Coronary artery (tissue), 2 donors: ENCODE measurements around the gene PLXNB3.
"Not testable (repeated sequence)": the region's sequence is repeated elsewhere in the genome, so short reads cannot be mapped to it uniquely, and the experiment has no call there.

Experiments used
- DNase-seq: peaks from one replicate; pipeline ENCODE4 v3.0.0-alpha.2; 2017; ENCODE audit warnings: low spot score
- H3K27ac ChIP-seq, 2 donors: fragments of 200-600 bp; sonication (generic); one replicate each; pipeline ENCODE4 v1.5.1; 2016 to 2019
- H3K4me3 ChIP-seq: fragments of 200-600 bp; sonication (generic); 2 replicates; pipeline ENCODE4 v1.5.1; 2016; ENCODE audit warnings: mild to moderate bottlenecking, moderate library complexity
- CTCF ChIP-seq: fragments of 200-600 bp; sonication (generic); IDR thresholded peaks from one replicate; pipeline ENCODE4 v1.5.1; 2019; ENCODE audit warnings: antibody characterized with exemption

Gene PLXNB3

DNA sequence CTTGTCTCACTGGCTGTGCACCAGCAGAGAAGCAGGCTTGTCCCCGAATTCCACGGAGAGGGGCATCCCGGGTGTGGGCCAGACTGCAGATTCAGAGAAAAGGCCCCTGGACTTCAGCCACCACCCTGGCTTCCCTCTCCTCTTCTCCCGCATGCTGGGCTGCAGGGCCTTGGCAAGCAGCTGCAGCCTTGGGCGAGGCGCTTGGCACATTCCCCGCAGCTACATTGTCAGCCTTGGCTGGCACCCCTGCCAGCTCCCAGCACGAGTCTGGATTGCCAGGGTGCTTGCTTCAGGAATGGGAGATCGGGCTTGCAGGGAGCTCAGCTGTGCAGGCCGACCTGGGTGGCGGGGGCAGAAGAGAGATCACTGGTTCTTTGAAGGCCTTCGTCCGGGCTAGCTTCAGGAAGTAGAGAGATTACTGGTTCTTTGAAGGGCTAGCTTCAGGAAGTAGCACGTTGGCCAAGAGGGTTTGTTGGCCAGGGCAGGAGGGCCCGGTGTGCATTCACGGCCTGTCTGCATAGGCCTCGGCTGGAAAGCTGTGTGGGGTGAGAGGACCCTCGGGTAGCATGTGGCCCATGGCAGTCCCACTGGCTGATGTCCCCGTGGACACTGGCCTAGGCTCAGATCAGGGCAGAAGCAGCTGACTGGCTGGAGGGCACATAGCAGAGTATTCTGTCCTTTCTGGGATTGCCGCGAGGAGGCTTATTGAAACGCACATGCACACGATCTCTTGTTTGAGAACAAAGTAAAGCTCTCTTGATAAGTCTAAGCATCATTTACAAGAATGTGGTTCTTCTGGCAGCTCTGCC is 36.7 kb upstream of the PLXNB3 start:
- H3K4me3 ChIP-seq, result peak overlapping the region; percentile 86
- peak overlapping the region; percentile 80 to 95 for H3K27ac ChIP-seq
- TF ChIP-seq CTCF, result no peak
- DNase-seq, result no peak

GRCh38 chrX:153728095-153728494 is 36.0 kb upstream of the PLXNB3 start:
- TF ChIP-seq CTCF, result no peak
- no peak overlapping the region for H3K4me3 ChIP-seq
- DNase-seq, result no peak
- peak overlapping the region in 1 of 2 donors; percentile 95 for H3K27ac ChIP-seq

GRCh38 chrX:153728951-153729631 is 35.0 kb upstream of the PLXNB3 start:
- Histone ChIP-seq H3K4me3 (no peak overlapping the region), H3K27ac (no peak overlapping the region)
- no peak for DNase-seq
- TF ChIP-seq CTCF, result no peak

DNA sequence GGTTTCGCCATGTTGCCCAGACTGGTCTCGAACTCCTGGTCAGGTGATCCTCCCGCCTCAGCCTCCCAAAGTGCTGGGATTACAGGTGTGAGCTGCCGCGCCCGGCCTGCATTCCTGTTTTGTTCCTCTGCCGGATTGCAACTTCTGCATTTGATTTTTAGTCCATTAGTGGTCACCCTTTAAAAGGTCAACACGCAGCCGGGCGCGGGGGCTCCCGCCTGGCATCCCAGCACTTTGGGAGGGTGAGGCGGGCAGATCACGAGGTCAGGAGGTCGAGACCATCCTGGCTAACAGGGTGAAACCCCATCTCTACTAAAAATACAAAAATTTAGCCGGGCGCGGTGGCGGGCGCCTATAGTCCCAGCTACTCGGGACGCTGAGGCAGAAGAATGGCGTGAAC is 33.9 kb upstream of the PLXNB3 start:
- H3K4me3 ChIP-seq, H3K27ac ChIP-seq, DNase-seq: not testable (repeated sequence)

DNA sequence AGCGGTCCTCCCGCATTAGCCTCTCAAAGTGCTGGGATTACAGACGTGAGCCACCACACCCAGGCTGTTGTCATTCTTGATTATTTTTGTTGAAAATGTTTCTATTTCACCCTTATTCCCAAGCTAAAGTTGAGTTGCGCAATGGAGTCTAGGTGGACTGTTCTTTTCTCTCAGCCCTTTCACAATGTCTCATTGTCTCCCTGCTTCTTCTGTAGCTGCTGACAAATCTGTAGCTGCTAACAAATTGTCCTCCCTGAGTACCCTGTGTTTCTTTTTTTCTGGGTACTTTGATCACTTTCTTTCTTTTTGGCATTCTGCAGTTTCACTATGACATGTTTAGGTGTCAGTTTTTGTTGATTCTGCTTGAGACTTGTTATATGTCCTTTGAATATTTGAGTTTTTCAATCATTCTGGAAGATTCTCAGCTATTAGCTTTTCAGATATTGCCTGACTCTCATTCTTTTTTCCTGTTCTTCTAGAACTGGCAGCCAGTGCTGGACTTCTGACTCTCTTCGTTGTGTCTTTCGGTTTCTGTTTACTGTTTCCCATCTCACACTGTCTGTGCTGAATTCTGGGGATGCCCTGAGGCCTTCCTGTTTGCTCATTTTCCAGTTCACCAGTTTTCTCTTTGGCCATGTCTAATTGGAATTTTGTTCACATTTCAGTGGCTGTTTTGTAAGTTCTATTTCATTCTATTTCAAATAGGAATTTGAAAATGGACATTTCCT is 32.8 kb upstream of the PLXNB3 start:
- no peak for DNase-seq
- Histone ChIP-seq H3K4me3 (no peak overlapping the region), H3K27ac (no peak overlapping the region)
- no peak for TF ChIP-seq CTCF

- no peak for TF ChIP-seq CTCF
- DNase-seq, result no peak
- H3K4me3 ChIP-seq, result no peak overlapping the region
- no peak overlapping the region for H3K27ac ChIP-seq
Observed at GRCh38 chrX:153731845-153732215, 32.2 kb upstream of the PLXNB3 start.

- no peak overlapping the region for H3K27ac ChIP-seq
- no peak for TF ChIP-seq CTCF
- H3K4me3 ChIP-seq, result no peak overlapping the region
- DNase-seq, result no peak
Observed at GRCh38 chrX:153732401-153732800, 31.6 kb upstream of the PLXNB3 start.
